Stimulated activated naive CD8-positive, alpha-beta T cell treated with anti-CD3 and anti-CD28 coated beads, Interleukin-15, Interleukin-2, amounts not matched to agents 100 ng/mL and 50 ng/mL, for 24 hours (primary cell): Measurements from ENCODE around the gene RGS4.

Experiments
- H3K27ac Mint-ChIP-seq: one replicate; pipeline ENCODE4 v1.8.0; 2021; ENCODE audit warnings: mild to moderate bottlenecking, mixed read lengths
- H3K27me3 Mint-ChIP-seq: one replicate; pipeline ENCODE4 v1.8.0; 2021; ENCODE audit warnings: mixed read lengths
- H3K36me3 Mint-ChIP-seq: one replicate; pipeline ENCODE4 v1.8.0; 2021; ENCODE audit warnings: low read depth, mixed read lengths
- H3K4me1 Mint-ChIP-seq: one replicate; pipeline ENCODE4 v1.8.0; 2021; ENCODE audit warnings: low read depth, mixed read lengths
- H3K4me3 Mint-ChIP-seq: one replicate; pipeline ENCODE4 v1.8.0; 2021; ENCODE audit warnings: mild to moderate bottlenecking, mixed read lengths
- H3K9me3 Mint-ChIP-seq: one replicate; pipeline ENCODE4 v1.8.0; 2021; ENCODE audit warnings: mixed read lengths

RGS4 gene

DNA sequence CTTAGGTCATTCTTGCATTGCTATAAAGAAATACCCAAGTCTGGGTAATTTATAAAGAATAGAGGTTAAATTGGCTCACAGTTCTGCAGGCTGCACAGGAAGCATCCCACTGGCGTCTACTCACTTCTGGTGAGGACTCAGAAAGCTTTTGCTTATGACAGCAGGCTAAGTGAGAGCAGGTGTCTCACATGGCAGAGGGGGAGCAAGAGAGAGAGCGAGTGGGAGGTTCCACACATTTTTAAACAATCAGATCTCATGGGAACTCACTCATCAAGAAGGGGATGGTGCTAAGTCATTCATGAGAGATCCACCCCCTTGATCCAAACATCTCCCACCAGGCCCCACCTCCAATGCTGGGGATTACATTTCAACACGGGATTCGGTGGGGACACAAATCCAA lies 13.6 kb upstream of the RGS4 start:
- Mint-ChIP-seq H3K4me1 (no peaks in the 10 kb centered on the region), H3K36me3 (no peaks in the 10 kb centered on the region), H3K27me3 (peaks cover 10% of the 10 kb centered on the region), H3K4me3 (no peak overlapping the region), H3K9me3 (no peaks in the 10 kb centered on the region), H3K27ac (no peak overlapping the region)

DNA sequence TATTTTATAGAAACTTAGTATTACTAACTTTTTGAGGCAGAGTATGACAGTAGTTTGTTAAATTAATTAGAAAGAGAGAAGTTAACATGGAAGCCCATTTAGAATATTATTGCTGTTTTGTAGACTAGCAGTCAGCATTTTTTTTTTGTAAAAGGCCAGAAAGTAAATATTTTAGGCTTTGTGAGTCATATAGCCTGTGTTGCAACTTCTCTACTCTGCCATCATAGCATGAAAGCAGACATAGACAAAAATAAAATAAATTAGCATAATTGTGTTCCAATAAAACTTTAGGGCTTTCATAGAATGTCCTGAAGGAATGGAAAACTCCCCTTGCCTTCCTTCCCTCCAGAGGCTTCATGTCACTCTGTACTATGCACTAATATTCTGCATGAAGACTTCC lies 12.3 kb upstream of the RGS4 start:
- H3K27me3 Mint-ChIP-seq = peaks cover 13% of the 10 kb centered on the region
- H3K36me3 Mint-ChIP-seq = no peaks in the 10 kb centered on the region
- H3K9me3 Mint-ChIP-seq = no peaks in the 10 kb centered on the region
- no peak overlapping the region for H3K27ac Mint-ChIP-seq
- no peaks in the 10 kb centered on the region for H3K4me1 Mint-ChIP-seq
- H3K4me3 Mint-ChIP-seq = no peak overlapping the region

DNA sequence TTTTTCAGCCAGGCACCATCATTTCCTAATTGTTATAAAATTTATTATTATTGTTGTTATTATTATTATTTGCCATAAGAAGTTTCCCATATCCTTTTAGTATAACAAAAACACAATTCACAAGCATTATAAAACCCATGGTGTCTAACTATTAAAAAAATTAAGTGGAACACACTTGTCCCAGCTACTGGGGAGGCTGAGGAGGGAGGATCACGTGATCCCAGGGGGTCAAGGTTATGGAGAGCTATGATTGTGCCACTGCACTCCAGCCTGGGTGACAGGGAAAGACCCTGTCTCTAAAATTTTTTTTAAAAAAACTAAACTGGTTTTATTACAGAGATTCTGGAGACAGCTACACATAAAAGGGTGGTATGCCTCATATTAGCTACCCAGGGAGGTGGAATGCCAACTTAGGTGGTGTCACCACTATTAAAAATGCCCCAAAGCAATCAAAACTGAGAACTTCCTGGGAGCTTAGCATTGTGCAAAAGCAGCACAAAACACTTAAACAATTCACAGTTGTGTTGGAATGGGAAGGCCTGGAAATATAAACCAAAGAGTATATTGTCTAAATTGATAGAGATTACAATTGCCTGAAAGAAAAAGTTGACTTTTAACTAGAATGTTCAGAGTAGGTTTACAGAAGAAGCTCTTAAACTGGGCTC lies 8.7 kb upstream of the RGS4 start:
- no peak overlapping the region for H3K4me3 Mint-ChIP-seq
- H3K9me3 Mint-ChIP-seq = no peaks in the 10 kb centered on the region

DNA sequence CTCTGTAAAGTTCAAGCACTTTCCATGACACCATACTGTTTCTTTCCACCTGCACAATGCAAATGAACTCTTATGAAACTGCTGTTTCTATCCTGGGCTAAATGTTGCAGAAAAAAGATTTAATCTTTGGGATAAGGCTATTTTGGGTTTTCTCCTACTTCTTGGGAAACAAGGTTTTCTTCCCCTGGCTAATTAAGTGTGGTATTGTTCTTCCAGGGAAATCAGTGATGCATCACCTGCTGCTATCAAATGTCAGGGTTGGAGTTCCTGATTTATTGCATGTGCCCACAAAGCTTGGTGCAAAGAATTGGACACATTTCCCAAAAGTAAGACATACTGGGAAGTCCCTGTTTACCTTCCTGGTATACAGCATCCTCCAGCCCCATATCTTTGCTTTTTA lies 6.0 kb upstream of the RGS4 start:
- Mint-ChIP-seq H3K27ac (no peak overlapping the region), H3K9me3 (no peaks in the 10 kb centered on the region), H3K4me3 (no peak overlapping the region)

More for the DNA sequence above, 8.7 kb upstream of the RGS4 start:
- Mint-ChIP-seq H3K27me3 (peaks cover 15% of the 10 kb centered on the region), H3K4me1 (no peaks in the 10 kb centered on the region), H3K36me3 (no peaks in the 10 kb centered on the region), H3K27ac (no peak overlapping the region)

DNA sequence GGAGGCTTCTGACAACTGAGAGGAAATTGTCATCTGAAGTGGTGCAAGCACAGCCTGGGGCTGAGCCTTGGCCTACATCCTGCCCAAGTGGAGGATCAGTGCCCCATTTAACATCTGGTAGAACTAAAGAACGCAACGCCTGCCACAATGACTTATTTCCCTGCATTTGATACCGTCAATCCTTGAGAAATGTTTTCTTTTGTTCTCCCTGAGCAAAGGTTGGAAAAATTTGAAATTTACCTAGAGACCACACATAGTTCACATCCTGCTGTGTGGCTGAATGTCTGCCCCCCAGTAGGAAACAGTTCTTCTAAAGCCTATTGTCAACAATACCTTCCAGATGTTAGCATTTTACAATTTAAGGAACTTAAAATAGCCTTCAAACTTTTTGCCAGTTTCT lies 5.6 kb upstream of the RGS4 start:
- Mint-ChIP-seq H3K4me3 (no peak overlapping the region), H3K36me3 (no peaks in the 10 kb centered on the region), H3K27me3 (peaks cover 31% of the 10 kb centered on the region), H3K4me1 (no peaks in the 10 kb centered on the region), H3K9me3 (no peaks in the 10 kb centered on the region), H3K27ac (no peak overlapping the region)

More for the DNA sequence above, 6.0 kb upstream of the RGS4 start:
- H3K27me3 Mint-ChIP-seq = peaks cover 26% of the 10 kb centered on the region
- H3K4me1 Mint-ChIP-seq = no peaks in the 10 kb centered on the region
- H3K36me3 Mint-ChIP-seq = no peaks in the 10 kb centered on the region

DNA sequence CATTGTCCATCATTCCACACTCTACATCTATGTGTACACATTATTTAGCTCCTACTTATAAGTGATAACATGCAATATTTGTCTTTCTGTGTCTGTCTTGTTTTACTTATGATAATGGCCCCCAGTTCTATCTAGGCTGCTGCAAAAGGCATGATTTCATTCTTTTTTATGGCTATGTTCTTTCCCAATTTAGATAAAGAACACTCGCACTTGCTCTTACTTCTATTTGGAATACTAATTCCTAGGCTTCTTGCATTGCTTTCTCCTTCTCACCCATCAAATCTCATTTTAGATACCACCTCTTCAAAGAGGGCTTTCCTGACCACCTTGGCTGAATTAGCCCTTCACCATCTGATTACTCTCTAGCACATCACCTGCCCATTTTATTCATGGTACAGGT lies 3.0 kb upstream of the RGS4 start:
- Mint-ChIP-seq H3K27me3 (peaks cover 54% of the 10 kb centered on the region), H3K4me1 (no peaks in the 10 kb centered on the region), H3K36me3 (no peaks in the 10 kb centered on the region), H3K9me3 (no peaks in the 10 kb centered on the region), H3K27ac (no peak overlapping the region), H3K4me3 (no peak overlapping the region)

DNA sequence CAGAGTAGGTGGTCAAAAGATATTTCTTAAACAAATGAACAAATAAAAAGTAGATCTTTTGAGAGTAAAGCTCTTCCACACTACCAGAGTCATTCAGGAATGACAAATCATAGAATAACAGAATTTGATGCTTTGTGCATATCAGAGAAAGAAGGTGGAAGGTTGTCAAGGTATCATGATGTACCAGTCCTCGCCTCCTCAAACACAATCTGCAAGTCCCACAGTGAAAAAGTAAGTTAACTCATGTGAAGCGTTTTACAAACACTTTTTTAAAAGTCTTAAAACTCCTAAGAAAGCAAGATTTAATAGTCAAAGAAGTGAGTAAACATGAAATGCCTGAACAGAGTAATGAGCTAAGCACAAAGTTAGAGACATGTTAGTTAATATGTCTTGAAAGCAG lies 2.5 kb upstream of the RGS4 start:
- H3K4me3 Mint-ChIP-seq = no peak overlapping the region
- no peaks in the 10 kb centered on the region for H3K4me1 Mint-ChIP-seq
- no peaks in the 10 kb centered on the region for H3K9me3 Mint-ChIP-seq
- H3K36me3 Mint-ChIP-seq = no peaks in the 10 kb centered on the region
- H3K27me3 Mint-ChIP-seq = peaks cover 52% of the 10 kb centered on the region
- no peak overlapping the region for H3K27ac Mint-ChIP-seq

DNA sequence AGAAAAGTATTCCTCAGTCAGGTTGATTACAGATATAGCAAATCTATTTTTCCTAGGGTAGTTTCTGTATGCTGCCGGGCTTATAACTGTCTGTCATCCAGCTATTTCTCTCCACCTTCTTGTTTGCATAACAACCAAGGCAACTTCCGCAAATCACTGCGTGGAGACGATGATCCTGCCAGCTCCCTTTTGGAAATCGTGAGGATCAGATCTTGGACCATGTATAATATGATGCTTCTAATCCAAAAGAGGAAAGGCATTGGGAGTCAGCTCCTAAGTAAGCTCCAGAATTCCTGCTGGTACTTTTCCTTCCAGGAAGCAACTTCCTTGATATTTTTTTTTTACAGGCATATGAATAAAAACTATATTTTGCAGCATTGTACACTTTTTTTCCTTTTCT lies 445 bp upstream of the RGS4 start:
- no peak overlapping the region for H3K4me3 Mint-ChIP-seq
- H3K27ac Mint-ChIP-seq = no peak overlapping the region
- H3K27me3 Mint-ChIP-seq = peaks cover 53% of the 10 kb centered on the region
- H3K9me3 Mint-ChIP-seq = no peaks in the 10 kb centered on the region
- no peaks in the 10 kb centered on the region for H3K4me1 Mint-ChIP-seq
- H3K36me3 Mint-ChIP-seq = no peaks in the 10 kb centered on the region

DNA sequence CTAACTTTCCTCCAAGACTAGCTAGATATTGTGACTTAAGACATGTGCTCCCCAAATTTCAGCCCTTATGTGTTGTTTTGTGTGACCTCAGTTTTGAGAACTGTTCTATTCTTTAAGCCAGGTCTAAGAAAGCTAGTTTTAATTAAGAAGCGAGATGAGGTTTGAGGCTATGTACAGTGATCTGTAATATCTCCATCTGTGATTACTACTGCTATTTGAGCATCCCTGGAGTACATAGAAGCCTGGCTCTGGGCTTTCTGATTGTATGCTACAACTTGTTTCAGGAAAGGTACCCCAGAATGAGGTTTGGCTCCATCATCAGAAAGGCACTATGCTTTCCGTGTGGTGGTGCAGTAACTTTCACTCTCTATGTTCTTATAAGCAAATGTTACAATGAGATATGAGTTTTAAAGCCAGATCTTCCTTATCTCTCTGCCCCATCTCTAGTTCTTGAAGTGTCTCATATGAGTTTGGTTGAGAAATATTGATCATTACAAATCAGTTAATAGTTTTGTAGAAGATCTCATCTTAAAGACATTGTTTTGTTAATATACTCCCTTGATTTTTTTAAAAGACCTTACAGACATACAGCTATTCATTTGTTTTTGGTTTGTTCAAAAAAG lies 605 bp downstream of the RGS4 start:
- no peaks in the 10 kb centered on the region for H3K4me1 Mint-ChIP-seq
- H3K27me3 Mint-ChIP-seq = peaks cover 53% of the 10 kb centered on the region
- no peaks in the 10 kb centered on the region for H3K9me3 Mint-ChIP-seq
- no peaks in the 10 kb centered on the region for H3K36me3 Mint-ChIP-seq
- no peak overlapping the region for H3K4me3 Mint-ChIP-seq
- H3K27ac Mint-ChIP-seq = no peak overlapping the region

DNA sequence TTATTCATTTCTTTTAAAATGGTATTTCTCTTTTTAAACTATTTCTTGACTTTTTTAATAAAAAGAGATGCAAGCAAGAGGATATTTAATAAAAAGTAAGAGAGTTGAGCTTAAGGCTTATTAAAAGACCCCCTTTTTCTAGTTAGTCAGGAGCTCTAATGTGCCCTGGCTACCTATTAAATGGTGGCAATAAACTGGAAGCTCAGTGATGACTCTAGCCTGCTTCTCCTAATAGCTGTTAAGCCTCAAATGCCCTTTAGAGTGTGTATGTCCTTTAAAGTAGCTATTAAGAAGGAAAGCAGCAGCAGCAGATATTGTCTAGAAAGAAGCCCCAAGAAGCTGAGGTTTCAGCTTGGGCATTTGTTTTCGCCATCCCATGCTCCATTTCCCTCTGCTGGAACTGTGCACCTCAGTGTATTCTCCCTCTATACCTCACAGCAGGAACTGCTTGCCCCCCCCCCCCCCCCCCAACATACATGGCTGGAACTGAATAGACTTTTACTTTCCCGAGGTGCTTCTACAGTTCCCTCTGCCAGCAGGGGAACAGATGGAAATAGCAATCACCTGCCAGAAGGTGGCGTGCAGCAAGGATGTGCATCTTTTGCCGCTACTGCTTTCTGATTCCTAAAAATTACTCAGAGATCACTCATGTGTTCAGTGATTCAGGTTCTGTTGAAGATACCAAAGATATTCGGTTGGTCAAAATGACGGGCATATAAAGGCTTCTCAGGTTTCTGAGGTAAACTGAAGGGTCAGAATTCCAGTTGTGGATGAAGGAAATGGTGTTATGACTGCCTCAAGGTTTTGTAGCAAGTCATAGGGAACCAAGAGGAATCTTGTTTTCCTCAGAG lies 2.5 kb downstream of the RGS4 start:
- H3K4me3 Mint-ChIP-seq = no peak overlapping the region
- no peaks in the 10 kb centered on the region for H3K9me3 Mint-ChIP-seq
- H3K27ac Mint-ChIP-seq = no peak overlapping the region
- no peaks in the 10 kb centered on the region for H3K4me1 Mint-ChIP-seq
- peaks cover 47% of the 10 kb centered on the region for H3K27me3 Mint-ChIP-seq
- H3K36me3 Mint-ChIP-seq = no peaks in the 10 kb centered on the region

DNA sequence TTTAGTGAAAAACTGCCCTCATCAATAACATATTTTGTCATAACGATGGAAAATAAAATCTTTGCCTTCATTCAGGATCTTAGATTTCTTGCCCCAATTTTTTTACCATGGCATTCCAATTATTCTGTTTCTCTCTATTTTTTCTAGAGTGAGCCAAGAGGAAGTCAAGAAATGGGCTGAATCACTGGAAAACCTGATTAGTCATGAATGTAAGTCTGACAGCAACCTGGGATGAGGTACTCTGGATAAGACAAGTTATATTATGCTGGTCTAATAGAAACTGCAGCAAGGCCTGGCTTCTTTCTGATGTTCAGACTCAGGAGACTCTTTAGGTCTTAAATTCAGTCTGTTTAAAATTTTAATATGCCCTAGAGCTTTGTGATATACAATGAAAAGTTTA lies 3.5 kb downstream of the RGS4 start:
- Mint-ChIP-seq H3K27me3 (peaks cover 47% of the 10 kb centered on the region), H3K9me3 (no peaks in the 10 kb centered on the region), H3K4me3 (no peak overlapping the region), H3K27ac (no peak overlapping the region), H3K4me1 (no peaks in the 10 kb centered on the region), H3K36me3 (no peaks in the 10 kb centered on the region)

DNA sequence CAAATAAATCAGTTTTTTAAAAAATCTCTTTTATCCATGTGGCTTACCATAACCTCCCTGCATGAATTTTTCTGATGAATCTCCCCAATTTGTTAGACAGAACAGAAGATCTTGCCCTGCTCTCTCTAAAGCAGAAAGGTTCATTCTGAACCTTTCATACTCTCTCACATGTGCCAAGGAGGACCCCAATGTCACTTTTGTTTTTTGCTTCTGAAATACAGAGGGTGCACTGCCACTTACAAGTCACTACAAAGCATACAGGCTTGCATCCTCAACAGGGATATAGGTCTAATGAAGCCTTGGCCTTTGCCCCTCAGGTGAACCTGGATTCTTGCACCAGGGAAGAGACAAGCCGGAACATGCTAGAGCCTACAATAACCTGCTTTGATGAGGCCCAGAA lies 4.8 kb downstream of the RGS4 start:
- H3K4me3 Mint-ChIP-seq = no peak overlapping the region
- H3K9me3 Mint-ChIP-seq = no peaks in the 10 kb centered on the region
- H3K27me3 Mint-ChIP-seq = peaks cover 33% of the 10 kb centered on the region
- H3K27ac Mint-ChIP-seq = no peak overlapping the region
- no peaks in the 10 kb centered on the region for H3K4me1 Mint-ChIP-seq
- no peaks in the 10 kb centered on the region for H3K36me3 Mint-ChIP-seq

DNA sequence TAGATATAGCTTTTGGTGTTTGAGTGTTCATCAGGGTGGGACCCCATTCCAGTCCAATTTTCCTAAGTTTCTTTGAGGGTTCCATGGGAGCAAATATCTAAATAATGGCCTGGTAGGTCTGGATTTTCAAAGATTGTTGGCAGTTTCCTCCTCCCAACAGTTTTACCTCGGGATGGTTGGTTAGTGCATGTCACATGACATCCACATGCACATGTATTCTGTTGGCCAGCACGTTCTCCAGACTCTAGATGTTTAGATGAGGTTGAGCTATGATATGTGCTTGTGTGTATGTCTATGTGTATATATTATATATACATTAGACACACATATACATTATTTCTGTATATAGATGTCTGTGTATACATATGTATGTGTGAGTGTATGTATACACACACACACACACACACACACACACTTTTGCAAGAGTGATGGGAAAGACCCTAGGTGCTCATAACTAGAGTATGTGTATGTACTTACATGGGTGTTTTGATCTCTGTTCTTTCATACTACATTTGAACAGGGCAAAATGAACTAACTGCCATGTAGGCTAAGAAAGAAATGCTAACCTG lies 5.6 kb downstream of the RGS4 start:
- Mint-ChIP-seq H3K4me1 (no peaks in the 10 kb centered on the region), H3K36me3 (no peaks in the 10 kb centered on the region), H3K27me3 (peaks cover 25% of the 10 kb centered on the region), H3K4me3 (no peak overlapping the region), H3K9me3 (no peaks in the 10 kb centered on the region), H3K27ac (no peak overlapping the region)

DNA sequence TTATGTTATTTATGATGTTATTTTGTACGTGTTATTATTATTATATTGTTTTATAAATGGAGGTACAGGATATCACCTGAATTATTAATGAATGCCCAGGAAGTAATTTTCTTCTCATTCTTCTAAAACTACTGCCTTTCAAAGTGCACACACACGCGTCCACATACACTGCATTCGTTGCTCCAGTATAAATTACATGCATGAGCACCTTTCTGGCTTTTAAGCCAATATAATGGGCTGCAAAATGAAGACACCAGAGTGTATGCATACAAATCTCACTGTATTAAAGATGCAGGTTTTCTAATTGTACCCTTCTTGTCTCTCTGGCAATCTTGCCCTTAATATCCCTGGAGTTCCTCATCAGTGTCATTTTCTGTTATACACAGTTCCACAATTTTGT lies 6.9 kb downstream of the RGS4 start:
- H3K27ac Mint-ChIP-seq = no peak overlapping the region
- no peak overlapping the region for H3K4me3 Mint-ChIP-seq
- H3K9me3 Mint-ChIP-seq = no peaks in the 10 kb centered on the region
- peaks cover 15% of the 10 kb centered on the region for H3K27me3 Mint-ChIP-seq
- H3K4me1 Mint-ChIP-seq = no peaks in the 10 kb centered on the region
- no peaks in the 10 kb centered on the region for H3K36me3 Mint-ChIP-seq

DNA sequence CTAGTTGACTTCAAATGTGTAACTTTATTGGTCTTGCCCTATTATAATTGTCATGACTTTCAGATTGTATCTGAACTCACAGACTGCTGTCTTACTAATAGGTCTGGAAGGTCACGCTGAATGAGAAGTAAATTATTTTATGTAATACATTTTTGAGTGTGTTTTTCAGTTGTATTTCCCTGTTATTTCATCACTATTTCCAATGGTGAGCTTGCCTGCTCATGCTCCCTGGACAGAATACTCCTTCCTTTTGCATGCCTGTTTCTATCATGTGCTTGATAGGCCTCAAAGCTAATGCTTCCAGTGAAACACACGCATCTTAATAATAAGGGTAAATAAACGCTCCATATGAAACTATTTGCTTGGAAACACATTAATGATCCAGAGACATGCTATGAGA lies 7.3 kb downstream of the RGS4 start:
- no peaks in the 10 kb centered on the region for H3K4me1 Mint-ChIP-seq
- no peaks in the 10 kb centered on the region for H3K9me3 Mint-ChIP-seq
- no peak overlapping the region for H3K4me3 Mint-ChIP-seq
- H3K27ac Mint-ChIP-seq = no peak overlapping the region
- no peaks in the 10 kb centered on the region for H3K36me3 Mint-ChIP-seq
- H3K27me3 Mint-ChIP-seq = peaks cover 14% of the 10 kb centered on the region
